ENCODE results near the gene SUSD2. TPM values are rescaled to one million over a fixed set of nuclear protein-coding genes. Genes with fewer than 3 reads are reported as not detected.
"Not testable (repeated sequence)": the region's sequence is repeated elsewhere in the genome, so short reads cannot be mapped to it uniquely, and the experiment has no call there.

SUSD2 gene
- polyA plus RNA-seq, 2 of the 4 experiments (the other 2 are of a cell fraction), result 12.7 to 51.9 TPM

DNA sequence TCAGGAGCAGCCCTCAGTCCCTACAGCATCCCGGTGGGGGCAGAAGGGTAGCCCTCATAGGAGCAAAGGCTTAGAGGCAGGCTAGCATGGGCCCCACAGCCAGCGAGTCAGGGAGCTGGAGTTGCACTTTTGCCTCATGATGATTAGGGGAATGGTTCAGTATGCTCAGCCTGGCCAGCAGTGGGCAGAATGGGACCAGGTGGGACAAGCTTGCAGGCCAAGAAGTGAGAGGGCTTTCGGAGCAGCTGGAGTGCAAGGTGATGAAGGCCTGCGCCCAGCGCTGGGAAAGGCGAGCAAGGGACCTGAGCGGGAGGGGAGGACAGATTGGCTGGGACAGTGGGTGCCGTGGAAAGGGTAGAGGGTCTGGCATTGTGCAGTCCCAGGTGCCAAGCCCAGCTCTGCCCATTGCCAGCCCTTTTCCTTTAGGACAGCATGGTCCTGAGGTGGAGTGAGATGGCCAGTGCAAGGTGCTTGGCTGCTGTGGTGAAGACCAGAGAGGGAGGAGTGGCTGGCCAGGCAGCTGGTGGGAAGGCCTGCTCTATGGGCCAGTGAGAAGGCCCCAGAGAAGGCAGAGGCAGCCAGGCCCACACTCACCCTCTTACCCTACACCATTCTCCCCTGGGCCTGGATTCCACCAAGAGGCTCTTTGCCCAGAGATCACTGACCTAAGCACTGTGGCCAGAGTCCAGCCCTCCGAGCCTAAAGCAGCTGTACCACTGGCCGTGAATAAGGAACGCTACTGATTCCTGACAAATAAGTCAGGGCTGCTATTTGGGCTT lies 47.9 kb upstream of the SUSD2 start:
- Histone ChIP-seq H3K4me2 (no peak overlapping the region), H3K4me3 (no peak overlapping the region), H3K9me3 (no peaks in the 10 kb centered on the region), H3K4me1 (no peaks in the 10 kb centered on the region), H3K27ac (no peak overlapping the region)
- peak in 1 of 2 experiments; percentile 35; a peak in 2 of 5 replicates for TF ChIP-seq RAD21 (conservative IDR thresholded peaks at IDR 0.05 in 1 of 2, IDR thresholded peaks at IDR 0.05 in 1 of 2)
- TF ChIP-seq SREBF2 (IDR thresholded peaks at IDR 0.05), result no peak
- FAIRE-seq (no peak), ATAC-seq (peak; percentile 25 to 67; a peak in 3 of 6 replicates), DNase-seq (ENCODE audit: low read depth in 1 of 2, low spot score in 1 of 2) (peak in 1 of 2 experiments; percentile 27)
- WGBS (ENCODE audit: missing lambda C conversion rate), result 98% methylated on average over 9 of the region's 11 CpGs
- ChIA-PET POLR2A (interaction anchor here (0.6 kb wide), 1 partner anchor 45 kb away, joined by 5 read pairs; no protein-coding TSS in a partner anchor), CTCF (interaction anchor here (0.7 to 8.0 kb wide), 8 partner anchors 10 to 42 kb away, joined by 3 to 53 read pairs (median 5); no protein-coding TSS in a partner anchor)

DNA sequence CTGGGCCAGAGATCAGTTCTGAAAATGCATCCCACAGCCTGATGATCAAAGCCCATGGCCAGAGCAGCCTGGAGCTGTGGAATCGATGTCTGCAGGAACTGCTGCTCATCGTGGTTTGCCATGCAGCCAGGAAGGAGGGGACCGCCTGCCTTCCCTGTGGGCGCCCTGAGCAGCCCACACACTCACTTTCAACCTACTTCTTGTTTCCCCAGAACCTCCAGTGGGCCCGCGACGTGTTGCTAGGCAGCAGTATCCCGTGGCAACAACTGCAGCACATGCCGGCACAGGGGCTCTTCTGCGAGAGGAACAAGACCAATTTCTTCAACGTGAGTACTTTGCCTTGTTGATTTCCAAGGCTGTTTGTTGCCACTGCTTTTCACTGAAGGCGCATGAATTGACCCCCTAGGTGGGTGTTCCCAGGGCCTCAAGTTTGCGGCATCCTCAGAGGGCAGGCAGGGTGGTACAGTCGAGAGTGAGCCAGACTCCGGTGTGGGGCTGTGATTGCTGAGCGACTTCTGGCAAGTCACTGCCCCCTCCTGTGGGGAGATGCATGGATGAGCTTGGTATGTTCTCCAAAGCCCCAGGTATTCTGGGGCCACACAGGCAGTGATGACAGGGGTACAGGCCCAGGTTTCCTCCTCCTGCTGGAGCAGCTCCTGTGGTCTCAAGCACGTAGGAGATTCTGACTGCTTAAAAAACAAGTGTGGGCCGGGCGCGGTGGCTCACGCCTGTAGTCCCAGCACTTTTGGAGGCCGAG lies 47.0 kb upstream of the SUSD2 start:
- no peak overlapping the region for H3K4me2 ChIP-seq
- no peaks in the 10 kb centered on the region for H3K9me3 ChIP-seq
- no peak overlapping the region for H3K27ac ChIP-seq
- H3K4me3 ChIP-seq, result no peak overlapping the region
- WGBS (ENCODE audit: missing lambda C conversion rate), result 91% methylated on average over 18 of the region's 22 CpGs
- POLR2A ChIA-PET, result interaction anchor here (0.6 kb wide), 1 partner anchor 44 kb away, joined by 5 read pairs; no protein-coding TSS in a partner anchor
- ATAC-seq (no peak), DNase-seq (ENCODE audit: low read depth in 1 of 2, low spot score in 1 of 2) (no peak), FAIRE-seq (no peak)
- CTCF ChIA-PET, result interaction anchor here (0.6 to 8.0 kb wide), 5 partner anchors 9 to 41 kb away, joined by 3 to 53 read pairs (median 3); no protein-coding TSS in a partner anchor
- H3K4me1 ChIP-seq, result no peaks in the 10 kb centered on the region
- TF ChIP-seq RNF2 (IDR thresholded peaks at IDR 0.05; ENCODE audit: borderline replicate concordance, low read depth) (no peak), POLR2A (IDR thresholded peaks at IDR 0.05; ENCODE audit: low read length) (no peak), NR3C1 (IDR thresholded peaks at IDR 0.05) (no peak), CEBPB (IDR thresholded peaks at IDR 0.05) (no peak), RARB (CRISPR knock-in tag; IDR thresholded peaks at IDR 0.05) (no peak), JUNB (IDR thresholded peaks at IDR 0.05) (no peak), RFX5 (IDR thresholded peaks at IDR 0.05) (no peak)
- TF ChIP-seq, protein P1, sequence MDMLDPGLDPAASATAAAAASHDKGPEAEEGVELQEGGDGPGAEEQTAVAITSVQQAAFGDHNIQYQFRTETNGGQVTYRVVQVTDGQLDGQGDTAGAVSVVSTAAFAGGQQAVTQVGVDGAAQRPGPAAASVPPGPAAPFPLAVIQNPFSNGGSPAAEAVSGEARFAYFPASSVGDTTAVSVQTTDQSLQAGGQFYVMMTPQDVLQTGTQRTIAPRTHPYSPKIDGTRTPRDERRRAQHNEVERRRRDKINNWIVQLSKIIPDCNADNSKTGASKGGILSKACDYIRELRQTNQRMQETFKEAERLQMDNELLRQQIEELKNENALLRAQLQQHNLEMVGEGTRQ (IDR thresholded peaks at IDR 0.05), result no peak
- TF ChIP-seq, protein P2, sequence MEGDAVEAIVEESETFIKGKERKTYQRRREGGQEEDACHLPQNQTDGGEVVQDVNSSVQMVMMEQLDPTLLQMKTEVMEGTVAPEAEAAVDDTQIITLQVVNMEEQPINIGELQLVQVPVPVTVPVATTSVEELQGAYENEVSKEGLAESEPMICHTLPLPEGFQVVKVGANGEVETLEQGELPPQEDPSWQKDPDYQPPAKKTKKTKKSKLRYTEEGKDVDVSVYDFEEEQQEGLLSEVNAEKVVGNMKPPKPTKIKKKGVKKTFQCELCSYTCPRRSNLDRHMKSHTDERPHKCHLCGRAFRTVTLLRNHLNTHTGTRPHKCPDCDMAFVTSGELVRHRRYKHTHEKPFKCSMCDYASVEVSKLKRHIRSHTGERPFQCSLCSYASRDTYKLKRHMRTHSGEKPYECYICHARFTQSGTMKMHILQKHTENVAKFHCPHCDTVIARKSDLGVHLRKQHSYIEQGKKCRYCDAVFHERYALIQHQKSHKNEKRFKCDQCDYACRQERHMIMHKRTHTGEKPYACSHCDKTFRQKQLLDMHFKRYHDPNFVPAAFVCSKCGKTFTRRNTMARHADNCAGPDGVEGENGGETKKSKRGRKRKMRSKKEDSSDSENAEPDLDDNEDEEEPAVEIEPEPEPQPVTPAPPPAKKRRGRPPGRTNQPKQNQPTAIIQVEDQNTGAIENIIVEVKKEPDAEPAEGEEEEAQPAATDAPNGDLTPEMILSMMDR (IDR thresholded peaks at IDR 0.05), result no peak
- TF ChIP-seq, protein P3, sequence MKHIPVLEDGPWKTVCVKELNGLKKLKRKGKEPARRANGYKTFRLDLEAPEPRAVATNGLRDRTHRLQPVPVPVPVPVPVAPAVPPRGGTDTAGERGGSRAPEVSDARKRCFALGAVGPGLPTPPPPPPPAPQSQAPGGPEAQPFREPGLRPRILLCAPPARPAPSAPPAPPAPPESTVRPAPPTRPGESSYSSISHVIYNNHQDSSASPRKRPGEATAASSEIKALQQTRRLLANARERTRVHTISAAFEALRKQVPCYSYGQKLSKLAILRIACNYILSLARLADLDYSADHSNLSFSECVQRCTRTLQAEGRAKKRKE (CRISPR knock-in tag; IDR thresholded peaks at IDR 0.05; ENCODE audit: low read depth), result no peak
- TF ChIP-seq, protein P4, sequence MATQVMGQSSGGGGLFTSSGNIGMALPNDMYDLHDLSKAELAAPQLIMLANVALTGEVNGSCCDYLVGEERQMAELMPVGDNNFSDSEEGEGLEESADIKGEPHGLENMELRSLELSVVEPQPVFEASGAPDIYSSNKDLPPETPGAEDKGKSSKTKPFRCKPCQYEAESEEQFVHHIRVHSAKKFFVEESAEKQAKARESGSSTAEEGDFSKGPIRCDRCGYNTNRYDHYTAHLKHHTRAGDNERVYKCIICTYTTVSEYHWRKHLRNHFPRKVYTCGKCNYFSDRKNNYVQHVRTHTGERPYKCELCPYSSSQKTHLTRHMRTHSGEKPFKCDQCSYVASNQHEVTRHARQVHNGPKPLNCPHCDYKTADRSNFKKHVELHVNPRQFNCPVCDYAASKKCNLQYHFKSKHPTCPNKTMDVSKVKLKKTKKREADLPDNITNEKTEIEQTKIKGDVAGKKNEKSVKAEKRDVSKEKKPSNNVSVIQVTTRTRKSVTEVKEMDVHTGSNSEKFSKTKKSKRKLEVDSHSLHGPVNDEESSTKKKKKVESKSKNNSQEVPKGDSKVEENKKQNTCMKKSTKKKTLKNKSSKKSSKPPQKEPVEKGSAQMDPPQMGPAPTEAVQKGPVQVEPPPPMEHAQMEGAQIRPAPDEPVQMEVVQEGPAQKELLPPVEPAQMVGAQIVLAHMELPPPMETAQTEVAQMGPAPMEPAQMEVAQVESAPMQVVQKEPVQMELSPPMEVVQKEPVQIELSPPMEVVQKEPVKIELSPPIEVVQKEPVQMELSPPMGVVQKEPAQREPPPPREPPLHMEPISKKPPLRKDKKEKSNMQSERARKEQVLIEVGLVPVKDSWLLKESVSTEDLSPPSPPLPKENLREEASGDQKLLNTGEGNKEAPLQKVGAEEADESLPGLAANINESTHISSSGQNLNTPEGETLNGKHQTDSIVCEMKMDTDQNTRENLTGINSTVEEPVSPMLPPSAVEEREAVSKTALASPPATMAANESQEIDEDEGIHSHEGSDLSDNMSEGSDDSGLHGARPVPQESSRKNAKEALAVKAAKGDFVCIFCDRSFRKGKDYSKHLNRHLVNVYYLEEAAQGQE (IDR thresholded peaks at IDR 0.05), result no peak
- TF ChIP-seq, protein P5, sequence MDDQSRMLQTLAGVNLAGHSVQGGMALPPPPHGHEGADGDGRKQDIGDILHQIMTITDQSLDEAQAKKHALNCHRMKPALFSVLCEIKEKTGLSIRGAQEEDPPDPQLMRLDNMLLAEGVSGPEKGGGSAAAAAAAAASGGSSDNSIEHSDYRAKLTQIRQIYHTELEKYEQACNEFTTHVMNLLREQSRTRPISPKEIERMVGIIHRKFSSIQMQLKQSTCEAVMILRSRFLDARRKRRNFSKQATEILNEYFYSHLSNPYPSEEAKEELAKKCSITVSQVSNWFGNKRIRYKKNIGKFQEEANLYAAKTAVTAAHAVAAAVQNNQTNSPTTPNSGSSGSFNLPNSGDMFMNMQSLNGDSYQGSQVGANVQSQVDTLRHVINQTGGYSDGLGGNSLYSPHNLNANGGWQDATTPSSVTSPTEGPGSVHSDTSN (IDR thresholded peaks at IDR 0.05), result no peak

DNA sequence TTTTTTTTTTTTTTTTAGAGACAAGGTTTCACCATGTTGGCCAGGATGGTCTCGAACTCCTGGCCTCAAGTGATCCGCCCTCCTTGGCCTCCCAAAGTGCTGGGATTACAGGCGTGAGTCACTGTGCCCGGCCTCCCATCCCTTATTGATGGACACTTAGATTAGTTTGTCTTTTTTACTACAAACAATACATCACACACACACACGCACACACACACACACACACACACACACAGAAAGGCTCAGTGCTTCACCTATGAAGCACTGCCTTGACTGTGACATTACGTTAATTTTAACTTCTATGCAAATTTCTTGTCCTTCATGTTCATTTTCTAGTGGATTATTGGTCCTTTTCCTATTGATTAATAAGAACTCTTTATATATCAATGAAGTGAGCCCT lies 44.8 kb upstream of the SUSD2 start:
- DNase-seq (ENCODE audit: low read depth in 1 of 2, low spot score in 1 of 2); H3K9me3 ChIP-seq; H3K4me1 ChIP-seq; H3K4me2 ChIP-seq; FAIRE-seq; ATAC-seq; H3K4me3 ChIP-seq; POLR2A ChIA-PET; H3K27ac ChIP-seq: not testable (repeated sequence)
- CTCF ChIA-PET, result interaction anchor here (1.6 to 8.0 kb wide), 2 partner anchors 19 to 38 kb away, joined by 3 to 53 read pairs; no protein-coding TSS in a partner anchor
- 87% methylated on average over 6 of the region's 6 CpGs for WGBS (ENCODE audit: missing lambda C conversion rate)

All from A549 (cell line).